ENCODE measurements around the gene MMAB.

DNA sequence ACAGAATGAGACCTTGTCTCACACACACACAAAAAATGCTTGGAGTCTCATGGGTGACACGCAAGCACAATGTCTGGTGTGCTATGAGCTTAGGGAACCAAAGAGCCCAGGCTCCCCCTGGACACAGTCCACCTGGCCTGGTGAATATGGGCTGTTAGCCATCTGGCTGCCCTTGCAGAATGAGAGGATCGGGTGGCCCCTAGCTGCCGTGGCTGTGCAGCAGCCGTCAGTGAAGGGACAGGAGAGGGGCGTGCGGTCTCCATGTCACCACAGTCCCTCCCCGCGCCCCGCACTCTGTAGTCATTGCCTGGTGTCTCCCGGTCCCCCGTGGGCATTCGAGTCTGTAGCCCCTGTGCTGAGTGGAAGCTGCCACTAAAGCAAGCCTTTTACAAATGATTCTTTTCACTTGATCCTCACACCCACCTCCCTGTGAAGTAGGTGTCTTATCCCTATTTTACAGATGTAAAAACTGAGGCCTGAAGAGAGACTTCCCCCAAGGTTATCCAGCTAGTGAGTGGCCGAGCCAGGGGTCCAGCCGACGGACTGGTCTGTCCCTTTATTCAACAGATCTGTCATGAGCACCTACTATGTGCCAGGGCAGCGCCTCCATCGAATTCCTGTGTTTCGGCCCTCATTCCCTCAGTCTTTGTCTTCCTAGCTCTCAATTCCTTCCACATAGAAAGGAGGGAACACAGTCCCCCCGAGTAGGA, 19.0 kb upstream of the MMAB start:
- TF ChIP-seq, protein P1, sequence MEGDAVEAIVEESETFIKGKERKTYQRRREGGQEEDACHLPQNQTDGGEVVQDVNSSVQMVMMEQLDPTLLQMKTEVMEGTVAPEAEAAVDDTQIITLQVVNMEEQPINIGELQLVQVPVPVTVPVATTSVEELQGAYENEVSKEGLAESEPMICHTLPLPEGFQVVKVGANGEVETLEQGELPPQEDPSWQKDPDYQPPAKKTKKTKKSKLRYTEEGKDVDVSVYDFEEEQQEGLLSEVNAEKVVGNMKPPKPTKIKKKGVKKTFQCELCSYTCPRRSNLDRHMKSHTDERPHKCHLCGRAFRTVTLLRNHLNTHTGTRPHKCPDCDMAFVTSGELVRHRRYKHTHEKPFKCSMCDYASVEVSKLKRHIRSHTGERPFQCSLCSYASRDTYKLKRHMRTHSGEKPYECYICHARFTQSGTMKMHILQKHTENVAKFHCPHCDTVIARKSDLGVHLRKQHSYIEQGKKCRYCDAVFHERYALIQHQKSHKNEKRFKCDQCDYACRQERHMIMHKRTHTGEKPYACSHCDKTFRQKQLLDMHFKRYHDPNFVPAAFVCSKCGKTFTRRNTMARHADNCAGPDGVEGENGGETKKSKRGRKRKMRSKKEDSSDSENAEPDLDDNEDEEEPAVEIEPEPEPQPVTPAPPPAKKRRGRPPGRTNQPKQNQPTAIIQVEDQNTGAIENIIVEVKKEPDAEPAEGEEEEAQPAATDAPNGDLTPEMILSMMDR (IDR thresholded peaks at IDR 0.05) = no peak
- TF ChIP-seq EZH2 (IDR thresholded peaks at IDR 0.05) = no peak
- TF ChIP-seq EZH2phosphoT487 (IDR thresholded peaks at IDR 0.05) = no peak
